ENCODE results near the gene PTPN3.

DNA sequence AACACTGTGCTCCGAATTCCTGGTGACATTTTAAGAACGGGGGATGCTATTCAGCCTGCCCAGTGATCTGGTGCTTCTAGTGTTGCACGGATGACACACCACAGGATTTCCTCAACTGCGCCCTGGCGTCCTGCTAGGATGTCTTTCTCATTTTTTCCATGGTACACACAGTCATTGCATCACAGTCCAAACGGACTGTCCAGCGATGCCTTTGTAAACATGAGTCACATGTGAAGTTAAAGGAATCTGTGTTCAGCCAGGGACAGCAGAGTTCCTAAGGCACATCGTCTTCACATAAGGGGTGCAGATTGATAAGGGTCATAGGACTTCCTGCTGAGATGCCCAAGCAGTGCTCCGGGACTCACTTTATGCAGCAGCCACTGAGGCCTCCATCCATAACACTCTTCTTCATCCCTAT is 9.3 kb upstream of the PTPN3 start:
- TF ChIP-seq POLR2A (IDR thresholded peaks at IDR 0.05; ENCODE audit: low read length) (no peak), GATA1 (IDR thresholded peaks at IDR 0.05; ENCODE audit: low read depth, low read length) (no peak)

All from erythroblast (primary cell).